RPMI8226 (cell line): Measurements from ENCODE around the gene PTPRN2.
"Not testable (repeated sequence)": the region's sequence is repeated elsewhere in the genome, so short reads cannot be mapped to it uniquely, and the experiment has no call there.

Experiments
- DNase-seq: peaks from one replicate; pipeline ENCODE4 v3.0.0-alpha.2; 2015

The PTPRN2 gene

DNA sequence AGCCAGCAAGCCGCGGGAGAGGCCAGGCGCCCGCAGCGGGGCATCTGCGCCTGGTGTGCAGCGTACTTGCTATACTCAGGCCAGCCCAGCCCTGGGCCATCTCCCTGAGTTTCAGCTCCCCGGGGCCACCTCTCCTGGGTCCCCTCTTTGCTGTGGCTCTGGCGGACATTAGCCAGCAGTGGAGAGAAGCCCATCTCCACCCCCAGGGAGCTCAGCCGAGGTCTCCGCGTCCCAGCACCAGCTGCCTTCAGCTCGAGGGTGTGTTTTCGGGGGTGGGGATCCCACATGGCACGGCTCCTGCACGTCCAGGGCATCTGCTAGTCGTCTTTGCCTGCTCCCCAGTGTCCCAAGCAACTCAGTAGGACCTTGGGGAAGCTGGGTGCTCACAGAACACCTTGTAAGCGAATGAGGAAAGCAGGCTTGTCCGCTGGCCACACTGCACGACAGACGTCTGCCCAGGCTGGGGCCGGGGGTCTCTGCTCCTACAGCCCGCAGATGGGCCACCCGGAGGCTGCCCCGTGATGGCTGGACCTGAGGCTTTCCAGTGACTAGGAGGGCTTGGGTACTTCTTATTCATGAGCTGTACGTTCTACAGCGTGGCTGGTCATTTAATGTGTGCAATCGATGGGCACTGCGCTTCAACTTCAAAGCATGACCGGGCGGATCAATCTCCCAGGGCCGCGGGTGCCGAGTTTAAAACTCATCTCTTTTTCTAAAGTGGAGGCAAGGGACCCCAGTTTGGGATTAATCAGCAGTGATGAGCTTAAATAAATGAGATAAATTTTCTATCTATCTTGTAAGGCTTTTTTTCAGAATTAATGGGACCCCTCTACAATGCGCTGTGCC is 795.2 kb downstream of the PTPRN2 start:
- DNase-seq, result no peak

- no peak for DNase-seq
These were observed 796.0 kb downstream of the PTPRN2 start for GRCh38 chr7:157791666-157792065.

GRCh38 chr7:157791261-157791660 is 796.4 kb downstream of the PTPRN2 start:
- DNase-seq, result no peak

- DNase-seq, result no peak
These were observed 797.7 kb downstream of the PTPRN2 start for GRCh38 chr7:157789942-157790341.

GRCh38 chr7:157789094-157789493 is 798.5 kb downstream of the PTPRN2 start:
- DNase-seq, result no peak

GRCh38 chr7:157788573-157788972 is 799.0 kb downstream of the PTPRN2 start:
- DNase-seq, result no peak

DNA sequence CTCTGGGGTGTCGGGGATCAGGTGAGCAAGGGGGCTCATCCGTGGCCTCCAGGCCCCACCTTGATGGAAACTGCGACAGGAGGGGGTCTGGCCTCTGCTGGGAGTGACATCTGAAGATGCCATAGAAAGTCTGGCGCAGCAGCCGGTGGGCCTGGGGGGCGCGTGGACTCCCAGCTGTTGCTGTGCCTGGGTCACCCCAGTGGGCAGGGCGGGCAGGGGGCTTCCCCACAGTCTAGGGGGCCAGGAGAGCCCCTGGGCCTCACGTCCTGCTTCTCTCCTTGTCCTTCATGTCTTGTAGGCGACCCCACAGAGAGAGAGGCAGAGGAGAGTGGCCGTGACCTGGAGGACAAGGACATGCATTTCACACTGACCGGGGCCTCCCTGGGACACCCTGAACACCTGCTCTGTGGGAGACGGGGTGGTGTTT is 800.3 kb downstream of the PTPRN2 start:
- no peak for DNase-seq

GRCh38 chr7:157786375-157787274 is 801.0 kb downstream of the PTPRN2 start:
- no peak for DNase-seq

- DNase-seq, result peak; percentile 24
These were observed 802.0 kb downstream of the PTPRN2 start for GRCh38 chr7:157785486-157786186.

GRCh38 chr7:157784979-157785441 is 802.6 kb downstream of the PTPRN2 start:
- no peak for DNase-seq

GRCh38 chr7:157784041-157784835 is 803.4 kb downstream of the PTPRN2 start:
- no peak for DNase-seq

DNA sequence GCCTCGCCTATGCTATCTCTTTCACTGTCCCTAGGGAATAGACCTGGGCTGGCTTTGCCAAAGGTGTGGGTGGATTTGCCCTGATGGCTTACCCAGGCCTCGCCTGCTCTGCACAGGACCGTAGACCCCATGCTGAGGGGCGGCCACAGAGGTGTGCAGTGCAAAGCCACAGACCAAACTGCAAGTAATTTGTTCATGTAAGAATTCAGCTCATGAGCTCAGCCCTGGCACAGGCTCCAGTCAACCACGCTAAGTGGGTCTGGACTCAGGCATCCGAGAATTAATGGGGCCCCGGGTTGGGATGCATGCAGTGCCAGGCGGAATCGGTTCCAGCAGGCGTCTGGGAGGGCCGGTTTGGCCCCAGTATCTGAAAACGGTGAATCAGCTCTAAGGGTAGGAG is 805.6 kb downstream of the PTPRN2 start:
- DNase-seq, result no peak

- peak; percentile 35 for DNase-seq
These were observed 806.9 kb downstream of the PTPRN2 start for GRCh38 chr7:157780721-157781120.

GRCh38 chr7:157780312-157780711 is 807.3 kb downstream of the PTPRN2 start:
- no peak for DNase-seq

DNA sequence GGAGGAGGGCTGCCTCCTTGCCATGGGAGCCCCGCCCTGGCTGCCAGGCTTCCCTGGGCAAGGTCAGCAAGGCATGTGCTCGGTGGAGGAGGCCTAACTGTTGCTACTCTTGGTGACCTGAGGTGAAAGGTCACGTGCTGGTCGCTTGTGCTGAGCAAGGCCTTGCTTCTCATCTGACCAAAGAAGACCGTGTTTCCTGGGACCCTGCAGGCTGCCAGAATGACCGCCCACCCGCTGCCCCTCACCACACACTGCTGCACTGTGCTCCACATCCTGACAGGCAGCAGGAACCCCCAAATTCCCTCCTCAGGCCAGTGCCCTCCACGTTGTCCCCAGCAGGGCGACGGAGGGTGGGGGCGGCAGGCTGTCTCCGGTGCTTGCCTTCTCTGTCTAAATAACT is 808.4 kb downstream of the PTPRN2 start:
- DNase-seq, result no peak

- not testable (repeated sequence) for DNase-seq
These were observed 810.3 kb downstream of the PTPRN2 start for GRCh38 chr7:157777194-157777762.

- no peak for DNase-seq
These were observed 811.9 kb downstream of the PTPRN2 start for GRCh38 chr7:157775560-157776332.

GRCh38 chr7:157775021-157775559 is 812.5 kb downstream of the PTPRN2 start:
- DNase-seq, result no peak

- no peak for DNase-seq
These were observed 813.1 kb downstream of the PTPRN2 start for GRCh38 chr7:157774495-157774894.

DNA sequence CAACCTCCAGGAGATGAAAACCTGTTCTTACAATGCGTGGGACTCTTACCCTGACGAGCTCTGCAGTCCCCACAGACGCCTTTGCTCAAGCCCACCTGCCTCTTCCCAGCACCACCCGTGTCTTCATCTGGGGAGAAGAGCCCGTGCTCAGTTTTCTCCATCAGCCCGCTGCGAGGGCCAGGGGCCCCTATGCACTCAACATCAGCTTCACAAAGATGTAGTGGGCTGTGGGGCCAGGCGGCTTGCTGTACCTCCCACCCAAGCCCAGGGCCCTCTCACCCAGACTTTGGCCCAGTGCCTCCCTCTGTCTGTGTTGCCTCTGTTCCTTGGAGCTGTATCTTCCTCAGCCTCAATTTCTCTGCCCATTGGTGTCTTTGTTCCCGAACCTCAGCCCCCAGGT is 814.3 kb downstream of the PTPRN2 start:
- no peak for DNase-seq
